NCI-H748 (cell line): ENCODE data around the gene SLFNL1.

ENCODE experiments used
- DNase-seq: peaks from one replicate; lab custom pipeline; 2025; ENCODE audit not compliant: unreplicated experiment; lab: John Stamatoyannopoulos, UW

The SLFNL1 gene

DNA sequence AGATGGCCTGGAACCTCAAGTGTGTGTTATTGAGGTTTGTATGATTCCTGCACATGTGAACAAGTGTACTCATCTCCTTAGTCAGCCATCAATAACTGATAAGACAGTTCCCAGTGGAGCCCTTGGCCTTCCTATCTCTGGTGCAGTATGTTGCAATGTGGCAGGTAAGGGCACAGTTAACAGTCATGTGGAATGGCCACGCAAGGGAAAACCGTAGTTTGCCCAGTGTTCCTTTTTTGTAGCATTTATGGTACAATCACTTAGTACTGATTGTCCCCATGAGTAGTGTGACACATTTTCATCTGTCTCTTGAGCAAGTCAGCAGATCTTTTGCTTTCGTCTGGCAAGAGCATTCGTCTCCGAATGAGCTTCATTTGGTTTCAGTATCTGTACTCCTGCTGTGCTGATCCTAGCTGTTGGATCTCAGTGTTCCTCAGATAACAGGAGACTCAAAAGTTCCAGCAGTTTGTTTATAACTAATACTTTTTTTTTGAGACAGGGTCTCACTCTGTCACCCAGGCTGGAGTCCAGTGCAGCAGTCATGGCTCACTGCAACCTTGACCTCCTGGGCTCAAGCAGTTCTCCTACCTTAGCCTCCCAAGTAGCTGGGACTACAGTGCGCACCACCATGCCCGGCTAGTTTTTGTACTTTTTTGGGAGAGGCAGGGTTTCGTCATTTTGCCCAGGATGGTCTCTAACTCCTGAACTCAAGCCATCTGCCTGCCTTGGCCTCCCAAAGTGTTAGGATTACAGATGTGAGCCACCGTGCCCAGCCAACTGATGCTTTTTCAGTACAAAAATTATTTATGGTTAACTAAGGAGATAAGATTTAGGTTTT, 33.9 kb downstream of the SLFNL1 start:
- DNase-seq, result no peak

- no peak for DNase-seq
These were observed 34.6 kb downstream of the SLFNL1 start for GRCh38 chr1:40986956-40987355.

DNA sequence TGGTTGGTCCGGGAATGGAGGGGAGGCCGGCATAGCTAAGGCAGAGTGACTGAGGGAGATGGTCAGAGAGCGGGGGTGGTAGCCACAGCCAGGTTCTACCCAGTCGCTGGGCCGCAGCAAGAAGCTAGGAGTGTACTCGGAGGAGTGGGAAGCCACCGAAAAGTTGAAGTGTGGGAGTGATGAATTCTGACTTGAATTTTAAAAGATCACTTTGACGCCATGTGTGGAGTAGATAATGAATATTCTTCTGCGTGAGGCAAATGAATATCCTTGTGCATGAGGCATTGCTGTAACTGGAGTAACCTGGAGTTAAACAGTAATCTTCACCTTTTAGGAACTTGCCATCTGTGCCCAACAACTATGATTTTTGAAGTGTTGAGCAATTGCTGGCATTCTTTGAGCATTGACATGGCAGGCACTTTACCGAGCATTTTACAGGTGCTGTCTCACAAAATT, 35.2 kb downstream of the SLFNL1 start:
- no peak for DNase-seq

- DNase-seq, result no peak
These were observed 35.6 kb downstream of the SLFNL1 start for GRCh38 chr1:40985875-40986274.

DNA sequence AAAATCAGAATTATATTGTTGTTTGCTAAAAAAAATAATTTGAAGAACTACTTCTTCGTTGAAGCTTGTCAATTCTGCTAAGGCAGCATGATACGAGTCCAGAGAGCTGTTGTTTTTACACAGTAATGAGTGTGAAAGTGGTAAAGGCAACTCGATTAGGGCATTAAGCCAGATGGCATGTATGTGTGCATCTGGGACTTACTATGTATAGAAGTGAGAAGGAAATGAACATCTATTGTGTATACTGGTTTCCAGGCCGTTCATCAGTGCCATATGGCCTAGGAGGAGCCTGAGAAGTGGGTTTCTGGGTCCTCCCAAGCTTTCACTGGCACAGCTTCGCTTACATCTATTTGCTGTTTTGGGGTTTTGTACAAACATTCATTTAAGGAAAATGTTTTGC, 36.4 kb downstream of the SLFNL1 start:
- no peak for DNase-seq

DNA sequence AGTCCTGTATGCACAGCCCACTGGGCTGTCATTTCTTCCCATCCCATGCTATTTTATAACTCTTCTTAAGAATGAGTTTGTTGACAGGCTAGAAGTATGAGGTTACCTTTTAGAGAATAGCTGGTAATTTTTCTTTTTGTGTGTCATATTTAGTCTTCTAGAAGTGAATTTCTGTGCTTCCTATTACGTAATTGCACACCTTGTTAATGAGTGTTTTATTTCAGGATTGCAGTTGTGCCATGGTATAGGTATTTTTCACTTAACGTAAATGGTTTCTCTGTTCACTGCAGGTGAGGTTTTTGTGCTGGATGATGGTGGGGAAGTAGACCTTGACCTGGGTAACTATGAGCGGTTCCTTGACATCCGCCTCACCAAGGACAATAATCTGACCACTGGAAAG, 37.0 kb downstream of the SLFNL1 start:
- DNase-seq, result no peak

DNA sequence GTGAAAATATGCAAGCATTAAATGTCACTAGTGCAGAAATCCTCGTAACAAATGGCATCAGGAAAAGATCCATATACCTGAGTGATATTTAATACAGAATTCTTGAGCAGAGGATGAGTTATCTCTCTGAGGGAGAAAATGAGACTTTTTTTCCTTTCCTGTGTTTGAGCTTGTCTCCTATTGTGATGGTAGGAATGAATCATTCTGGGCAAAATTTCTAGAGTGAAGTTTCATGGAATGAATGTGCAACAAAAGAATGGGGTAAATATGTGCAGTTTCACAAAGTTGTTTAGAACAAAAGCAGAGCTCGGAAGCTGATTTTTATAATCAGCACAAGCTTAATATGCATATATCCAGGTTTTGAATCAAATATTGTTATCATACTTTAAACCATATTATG, 37.5 kb downstream of the SLFNL1 start:
- no peak for DNase-seq

GRCh38 chr1:40983286-40983685, 38.2 kb downstream of the SLFNL1 start:
- no peak for DNase-seq

- no peak for DNase-seq
These were observed 38.8 kb downstream of the SLFNL1 start for GRCh38 chr1:40982721-40983120.

GRCh38 chr1:40981691-40982448, 39.7 kb downstream of the SLFNL1 start:
- no peak for DNase-seq

GRCh38 chr1:40980453-40981121, 40.9 kb downstream of the SLFNL1 start:
- DNase-seq, result peak; percentile 97

DNA sequence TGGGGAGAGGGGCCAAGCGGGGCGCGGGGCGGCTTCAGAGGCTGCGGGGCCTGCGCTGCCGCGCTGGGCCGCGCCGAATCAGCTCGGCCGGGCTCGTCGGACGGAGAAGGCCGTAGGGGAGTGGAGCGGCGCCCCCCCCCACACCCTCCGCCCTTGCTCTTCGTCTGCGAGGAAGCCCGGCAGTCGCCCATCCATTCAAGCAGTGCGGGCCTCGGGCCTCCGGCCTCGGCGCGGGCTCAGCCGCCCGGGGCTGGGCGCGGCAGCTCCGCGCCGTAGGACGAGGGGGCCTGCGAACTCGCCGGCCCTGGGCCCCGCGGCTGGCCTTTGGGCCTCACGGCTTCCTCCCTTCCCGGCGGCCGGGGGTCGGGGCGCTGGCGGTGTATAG, 41.5 kb downstream of the SLFNL1 start:
- DNase-seq, result no peak

DNA sequence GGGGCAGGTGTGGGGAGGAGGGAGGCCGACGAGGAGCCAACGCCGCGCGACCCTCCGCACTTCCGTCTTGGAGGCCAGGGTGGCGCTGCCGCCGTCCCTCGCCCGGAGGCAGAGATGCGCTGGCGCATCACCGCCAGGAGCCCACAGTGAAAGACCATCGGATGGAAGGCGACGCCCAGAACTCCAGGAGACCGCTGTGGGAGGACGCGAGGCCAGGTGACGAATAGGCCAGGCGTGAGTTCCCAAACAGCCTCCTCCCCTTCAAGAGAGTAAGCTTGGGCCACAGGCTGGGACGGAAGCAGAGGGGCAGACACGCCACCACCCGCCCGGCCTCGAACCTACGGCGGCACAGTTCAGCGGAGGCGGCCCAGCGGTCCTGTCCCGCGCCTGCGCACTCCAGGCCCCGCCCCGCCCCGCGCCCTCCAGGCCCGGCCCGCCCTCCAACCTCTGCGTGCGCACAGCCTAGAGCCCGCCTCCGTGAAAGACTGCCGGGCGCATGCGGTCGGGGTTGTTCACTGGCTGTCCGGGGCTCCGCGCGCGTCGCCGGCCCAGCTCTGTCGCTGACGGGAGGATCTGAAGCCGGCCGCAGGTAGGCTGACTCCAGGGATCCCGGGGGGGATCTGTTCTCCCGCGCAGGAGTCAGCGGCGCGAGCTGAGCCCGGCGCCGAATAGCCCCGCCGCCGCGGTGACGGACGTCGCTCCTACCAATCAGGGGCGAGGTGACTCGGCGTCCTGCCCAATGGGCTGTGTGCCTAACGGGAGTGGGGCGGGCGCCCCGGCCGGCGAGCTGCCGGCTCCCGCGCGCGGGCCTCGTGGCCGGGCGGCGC, 42.1 kb downstream of the SLFNL1 start, which contains the start of gene CTPS1:
TSS of gene CTPS1 (plus strand) at position 456 of the 827 bp plus-strand sequence. CDS start 3,595 bp downstream, outside the sequence.
- peak; percentile 100 for DNase-seq

DNA sequence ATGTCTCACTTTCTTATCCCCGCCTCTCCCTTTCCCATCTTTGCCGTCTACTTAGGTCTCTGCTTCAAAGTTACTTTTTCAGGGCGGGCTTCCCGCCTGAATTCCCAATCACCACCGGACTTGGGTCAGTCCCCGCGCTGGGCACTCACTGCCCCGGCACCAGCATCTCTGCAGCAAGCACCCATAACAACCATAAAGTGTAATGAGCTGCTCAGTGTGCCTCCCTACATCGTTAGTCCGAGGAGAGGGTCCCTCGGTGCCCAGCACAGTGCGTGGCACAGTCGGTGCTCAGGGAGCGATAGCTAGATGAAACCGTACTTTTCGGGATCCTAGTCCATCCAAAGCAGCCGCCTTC, 42.7 kb downstream of the SLFNL1 start:
- DNase-seq, result no peak

GRCh38 chr1:40977716-40978115, 43.8 kb downstream of the SLFNL1 start:
- DNase-seq, result no peak

DNA sequence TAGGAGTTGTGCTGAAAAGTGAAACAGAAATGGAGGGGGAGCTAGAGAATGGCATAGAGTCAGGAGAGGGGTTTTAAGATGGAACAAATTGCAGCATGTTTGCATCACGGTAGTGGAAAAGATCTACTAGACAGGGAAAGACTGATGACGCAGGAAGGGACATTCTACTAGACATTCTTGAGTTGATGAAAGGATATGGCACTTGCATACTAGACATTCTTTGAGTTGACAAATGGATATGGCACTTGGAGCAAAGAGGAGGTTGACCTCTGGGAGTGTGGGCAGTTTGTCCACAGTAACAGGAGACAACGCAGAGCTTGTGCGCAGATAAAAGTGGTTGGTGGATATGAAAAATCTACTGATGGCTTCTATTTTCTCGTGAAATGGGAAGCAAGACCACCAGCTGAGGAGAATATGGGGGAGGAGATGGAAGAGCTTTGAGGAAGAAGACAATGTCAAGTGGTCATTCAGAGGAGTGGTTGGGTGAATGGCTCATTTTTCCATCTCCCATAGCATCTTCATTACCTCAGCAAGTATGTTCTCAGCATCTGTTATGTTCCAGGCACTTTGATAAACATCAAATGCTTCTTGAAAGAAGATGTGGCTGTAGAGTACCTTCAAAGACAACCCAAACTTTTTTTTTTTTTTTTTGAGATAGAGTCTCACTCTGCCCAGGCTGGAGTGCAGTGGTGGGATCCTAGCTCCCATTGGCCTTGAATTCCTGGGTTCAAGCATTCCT, 44.4 kb downstream of the SLFNL1 start:
- DNase-seq, result no peak

DNA sequence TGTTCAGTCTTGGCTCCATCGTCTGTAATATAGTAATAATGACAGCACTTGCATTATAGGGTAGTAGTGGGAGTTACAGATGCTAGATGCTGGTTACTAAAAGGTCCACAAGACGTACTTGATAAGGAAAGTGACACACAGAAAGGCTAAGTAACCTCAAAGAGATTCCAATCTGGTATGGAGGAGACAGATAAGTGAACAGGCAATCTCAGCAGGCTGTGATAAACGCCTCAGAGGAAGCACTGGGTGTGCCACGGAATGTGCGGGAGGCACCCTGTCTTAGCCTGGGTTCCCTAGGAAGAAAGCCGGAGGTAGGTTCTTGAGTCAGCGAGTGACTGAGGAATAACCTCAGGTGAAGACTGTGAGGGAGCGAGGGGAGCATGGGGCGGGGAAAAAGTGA, 46.6 kb downstream of the SLFNL1 start:
- DNase-seq, result no peak

DNA sequence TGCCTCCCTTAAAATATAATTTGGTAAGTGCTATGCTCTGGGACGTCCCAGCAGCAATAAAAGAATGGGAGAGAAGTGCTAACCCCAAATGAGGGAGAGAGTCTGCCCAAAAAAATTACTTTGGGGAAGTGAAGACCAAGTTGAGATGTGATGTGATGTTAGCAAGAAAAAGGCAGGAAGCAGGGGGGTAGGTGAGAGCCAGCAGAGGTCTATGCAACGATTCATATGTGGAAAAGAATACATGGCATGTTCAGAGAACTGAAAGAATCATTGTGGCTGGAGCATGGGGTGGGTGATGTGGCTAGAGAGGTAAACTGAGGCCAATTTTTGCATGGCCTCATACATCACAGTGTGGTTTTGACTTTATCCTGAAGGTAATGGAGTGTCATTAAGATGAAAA, 47.6 kb downstream of the SLFNL1 start:
- DNase-seq, result no peak

DNA sequence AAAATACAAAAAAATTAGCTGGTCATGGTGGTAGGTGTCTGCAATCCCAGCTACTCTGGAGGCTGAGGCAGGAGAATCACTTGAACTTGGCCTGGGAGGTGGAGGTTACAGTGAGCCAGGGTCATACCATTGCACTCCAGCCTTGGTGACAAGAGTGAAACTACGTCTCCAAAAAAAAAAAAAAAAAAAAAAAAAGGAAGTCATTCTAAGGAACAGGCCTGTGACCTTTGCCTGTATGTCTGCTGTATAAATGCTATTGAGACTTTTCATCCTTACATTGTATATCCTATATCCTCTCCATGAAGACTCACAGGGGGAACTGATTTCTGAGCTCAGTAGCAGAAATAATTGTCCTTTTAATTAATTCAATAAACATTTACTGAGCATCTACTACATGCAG, 49.6 kb downstream of the SLFNL1 start:
- no peak for DNase-seq

- DNase-seq, result no peak
These were observed 52.1 kb downstream of the SLFNL1 start for GRCh38 chr1:40969445-40969844.
